DND-41 (cell line): ENCODE measurements around the gene RGS9BP.

Source experiments
- ATAC-seq: fragments of 200-7000 bp; cut with Tn5 transposase; 3 replicates; pipeline ENCODE4 v1.9.1; 2021; ENCODE audit warnings: low read depth; ENCODE audit not compliant: insufficient read depth
- DNase-seq: peaks from one replicate; pipeline ENCODE4 v3.0.0-alpha.2; 2020
- H2AFZ ChIP-seq: 2 replicates; pipeline ENCODE4 v1.6.0; 2012; ENCODE audit warnings: low read depth, low read length
- H3K27ac ChIP-seq: 2 replicates; pipeline ENCODE4 v1.5.1; 2012; ENCODE audit warnings: low read length, inconsistent platforms
- H3K27me3 ChIP-seq: fragments of 200-600 bp; sonication (generic); 2 replicates; pipeline ENCODE4 v1.6.0; 2012; ENCODE audit warnings: low read length, mild to moderate bottlenecking, inconsistent platforms; ENCODE audit not compliant: insufficient read depth, poor library complexity
- H3K36me3 ChIP-seq: 2 replicates; pipeline ENCODE4 v1.5.1; 2012; ENCODE audit warnings: low read length, inconsistent platforms; ENCODE audit not compliant: insufficient read depth
- H3K4me1 ChIP-seq: 2 replicates; pipeline ENCODE4 v1.5.1; 2012; ENCODE audit warnings: mild to moderate bottlenecking, low read length; ENCODE audit not compliant: insufficient read depth
- H3K4me2 ChIP-seq: 2 replicates; pipeline ENCODE4 v1.6.0; 2012; ENCODE audit warnings: mild to moderate bottlenecking, moderate library complexity, low read length, inconsistent platforms; ENCODE audit not compliant: insufficient read depth
- H3K4me3 ChIP-seq, 2 experiments: fragments of 200-600 bp in 1 of 2; shearing (Covaris generic) in 1 of 2; 2 replicates each; pipeline ENCODE4 v1.5.1; 2012 to 2016; ENCODE audit warnings: inconsistent platforms in 2 of 2, low read length in 2 of 2, mild to moderate bottlenecking in 2 of 2, low read depth in 1 of 2, moderate library complexity in 1 of 2
- H3K79me2 ChIP-seq: 2 replicates; pipeline ENCODE4 v1.6.0; 2012; ENCODE audit warnings: low read length, inconsistent platforms; ENCODE audit not compliant: insufficient read depth
- H3K9ac ChIP-seq: 2 replicates; pipeline ENCODE4 v1.6.0; 2012; ENCODE audit warnings: low read depth, mild to moderate bottlenecking, inconsistent platforms, low read length, moderate library complexity
- H3K9me3 ChIP-seq: 2 replicates; pipeline ENCODE4 v1.5.1; 2012; ENCODE audit warnings: low read length, moderate library complexity, mild to moderate bottlenecking, inconsistent platforms; ENCODE audit not compliant: insufficient read depth, severe bottlenecking
- H4K20me1 ChIP-seq: 2 replicates; pipeline ENCODE4 v1.6.0; 2012; ENCODE audit warnings: low read length; ENCODE audit not compliant: insufficient read depth
- EZH2 ChIP-seq: IDR thresholded peaks from 3 replicates; pipeline ENCODE4 v1.6.1; 2012; ENCODE audit warnings: borderline replicate concordance, low read depth, mild to moderate bottlenecking, moderate library complexity, low read length, inconsistent platforms; ENCODE audit not compliant: severe bottlenecking
- TF ChIP-seq, protein P1 (sequence below): IDR thresholded peaks from 2 replicates; pipeline ENCODE4 v1.5.1; 2012; ENCODE audit warnings: borderline replicate concordance, low read length, moderate library complexity, mild to moderate bottlenecking; ENCODE audit not compliant: poor library complexity, severe bottlenecking; ENCODE audit errors: extremely low read depth

The RGS9BP gene

DNA sequence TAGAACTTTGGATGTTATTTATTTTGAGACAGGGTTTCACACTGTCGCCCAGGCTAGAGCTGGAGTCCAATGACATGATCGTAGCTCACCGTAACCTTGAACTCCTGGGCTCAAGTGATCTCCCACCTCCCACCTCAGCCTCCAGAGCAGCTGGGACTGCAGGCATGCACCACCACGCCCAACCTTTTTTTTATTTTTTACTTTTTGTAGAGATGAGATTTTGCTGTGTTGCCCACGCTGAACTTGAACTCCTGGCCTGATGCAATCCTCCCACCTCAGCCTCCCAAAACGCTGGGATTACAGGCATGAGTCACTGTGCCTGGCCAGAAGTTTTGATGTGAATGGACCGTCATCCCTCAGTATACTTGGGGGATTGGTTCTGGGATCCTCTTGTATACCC, 14.3 kb upstream of the RGS9BP start:
- ATAC-seq, result no peak
- H3K4me3 ChIP-seq, result no peak overlapping the region
- no peak overlapping the region for H3K27ac ChIP-seq
- H3K4me1 ChIP-seq, result no peaks in the 10 kb centered on the region
- no peak overlapping the region for H3K9ac ChIP-seq
- H3K4me2 ChIP-seq, result no peak overlapping the region
- no peak overlapping the region for H2AFZ ChIP-seq
- peaks cover 65% of the 10 kb centered on the region for H3K79me2 ChIP-seq
- H3K9me3 ChIP-seq, result no peaks in the 10 kb centered on the region
- no peak for DNase-seq
- TF ChIP-seq, protein P1, sequence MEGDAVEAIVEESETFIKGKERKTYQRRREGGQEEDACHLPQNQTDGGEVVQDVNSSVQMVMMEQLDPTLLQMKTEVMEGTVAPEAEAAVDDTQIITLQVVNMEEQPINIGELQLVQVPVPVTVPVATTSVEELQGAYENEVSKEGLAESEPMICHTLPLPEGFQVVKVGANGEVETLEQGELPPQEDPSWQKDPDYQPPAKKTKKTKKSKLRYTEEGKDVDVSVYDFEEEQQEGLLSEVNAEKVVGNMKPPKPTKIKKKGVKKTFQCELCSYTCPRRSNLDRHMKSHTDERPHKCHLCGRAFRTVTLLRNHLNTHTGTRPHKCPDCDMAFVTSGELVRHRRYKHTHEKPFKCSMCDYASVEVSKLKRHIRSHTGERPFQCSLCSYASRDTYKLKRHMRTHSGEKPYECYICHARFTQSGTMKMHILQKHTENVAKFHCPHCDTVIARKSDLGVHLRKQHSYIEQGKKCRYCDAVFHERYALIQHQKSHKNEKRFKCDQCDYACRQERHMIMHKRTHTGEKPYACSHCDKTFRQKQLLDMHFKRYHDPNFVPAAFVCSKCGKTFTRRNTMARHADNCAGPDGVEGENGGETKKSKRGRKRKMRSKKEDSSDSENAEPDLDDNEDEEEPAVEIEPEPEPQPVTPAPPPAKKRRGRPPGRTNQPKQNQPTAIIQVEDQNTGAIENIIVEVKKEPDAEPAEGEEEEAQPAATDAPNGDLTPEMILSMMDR, result no peak
- TF ChIP-seq EZH2, result no peak
- H4K20me1 ChIP-seq, result peaks cover 38% of the 10 kb centered on the region
- peaks cover 16% of the 10 kb centered on the region for H3K36me3 ChIP-seq
- H3K27me3 ChIP-seq, result no peaks in the 10 kb centered on the region

DNA sequence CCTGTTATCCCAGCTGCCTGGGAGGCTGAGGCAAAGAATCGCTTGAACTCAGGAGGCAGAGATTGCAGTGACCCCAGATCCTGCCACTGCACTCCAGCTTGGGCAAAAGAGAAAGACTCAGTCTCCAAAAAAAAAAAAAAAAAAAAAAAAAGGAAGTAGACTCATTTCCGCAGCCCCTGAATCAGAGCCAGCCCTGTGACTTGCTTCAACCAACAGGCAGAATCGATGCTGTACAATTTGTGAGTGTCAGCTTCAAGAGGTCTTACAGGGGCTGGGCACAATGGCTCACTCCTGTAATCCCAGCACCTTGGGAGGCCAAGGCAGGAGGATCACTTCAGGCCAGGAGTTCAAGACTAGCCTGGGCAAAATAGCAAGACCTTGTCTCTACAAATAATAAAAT, 13.5 kb upstream of the RGS9BP start:
- DNase-seq (no peak), ATAC-seq (no peak)
- H3K27me3 ChIP-seq, result no peaks in the 10 kb centered on the region
- H4K20me1 ChIP-seq, result peaks cover 44% of the 10 kb centered on the region
- no peaks in the 10 kb centered on the region for H3K4me1 ChIP-seq
- H3K79me2 ChIP-seq, result peaks cover 73% of the 10 kb centered on the region
- no peaks in the 10 kb centered on the region for H3K9me3 ChIP-seq
- no peak for TF ChIP-seq EZH2
- no peak overlapping the region for H3K9ac ChIP-seq
- no peak overlapping the region for H2AFZ ChIP-seq
- H3K36me3 ChIP-seq, result peaks cover 20% of the 10 kb centered on the region
- no peak overlapping the region for H3K4me3 ChIP-seq
- no peak overlapping the region for H3K27ac ChIP-seq
- no peak overlapping the region for H3K4me2 ChIP-seq

DNA sequence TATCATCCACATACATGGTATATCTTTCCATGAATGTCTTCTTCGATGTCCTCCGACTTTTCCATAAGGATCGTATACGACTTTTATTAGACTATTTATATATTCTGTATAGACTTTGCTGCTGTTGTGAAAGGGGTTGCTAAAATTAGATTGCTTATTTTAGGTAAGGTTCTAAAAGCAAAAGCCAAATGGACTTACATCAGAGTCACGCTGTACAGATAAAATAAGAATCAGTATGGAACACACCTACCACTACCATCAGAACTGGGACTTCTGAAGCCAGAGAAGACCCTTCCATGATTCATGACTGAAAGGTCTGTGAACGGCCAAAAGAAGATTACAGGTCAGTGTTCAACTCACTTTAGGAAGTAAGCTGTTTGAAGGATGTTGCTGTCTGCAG, 9.6 kb upstream of the RGS9BP start:
- Histone ChIP-seq H3K36me3 (peaks cover 17% of the 10 kb centered on the region), H3K79me2 (peaks cover 84% of the 10 kb centered on the region), H3K9ac (no peak overlapping the region), H3K4me1 (no peaks in the 10 kb centered on the region), H3K9me3 (no peaks in the 10 kb centered on the region), H3K4me2 (no peak overlapping the region), H4K20me1 (peaks cover 61% of the 10 kb centered on the region), H3K27ac (no peak overlapping the region), H2AFZ (no peak overlapping the region), H3K4me3 (no peak overlapping the region), H3K27me3 (no peaks in the 10 kb centered on the region)
- ATAC-seq, result no peak
- no peak for DNase-seq
- TF ChIP-seq, protein P1, result no peak
- TF ChIP-seq EZH2, result no peak

DNA sequence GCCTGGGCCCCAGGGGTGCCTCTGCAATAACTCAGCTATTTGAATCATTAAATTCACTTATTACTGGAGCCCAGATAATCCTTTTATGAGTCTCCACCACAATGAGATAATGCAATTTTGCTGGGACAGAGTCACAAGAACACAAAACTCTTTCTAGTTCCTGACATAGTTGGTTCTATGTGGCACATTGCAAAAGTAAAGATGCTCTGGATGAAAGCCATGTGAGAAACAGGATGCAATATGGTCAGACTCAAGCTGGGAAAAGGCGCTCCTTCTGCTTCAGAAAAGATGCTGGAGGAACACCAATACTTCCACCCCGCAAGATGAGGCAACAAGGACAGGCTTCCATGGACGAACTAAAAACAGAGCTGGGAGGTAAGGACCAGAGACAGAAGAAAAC, 6.3 kb upstream of the RGS9BP start:
- H3K27ac ChIP-seq, result no peak overlapping the region
- TF ChIP-seq, protein P1, result no peak
- no peak for TF ChIP-seq EZH2
- H2AFZ ChIP-seq, result no peak overlapping the region
- H3K36me3 ChIP-seq, result peaks cover 22% of the 10 kb centered on the region
- no peaks in the 10 kb centered on the region for H3K27me3 ChIP-seq
- ATAC-seq (no peak), DNase-seq (no peak)
- H3K79me2 ChIP-seq, result peaks cover 89% of the 10 kb centered on the region
- H3K4me3 ChIP-seq, result no peak overlapping the region
- no peak overlapping the region for H3K4me2 ChIP-seq
- no peak overlapping the region for H3K9ac ChIP-seq
- H3K4me1 ChIP-seq, result peaks cover 21% of the 10 kb centered on the region
- no peaks in the 10 kb centered on the region for H3K9me3 ChIP-seq
- H4K20me1 ChIP-seq, result peaks cover 73% of the 10 kb centered on the region
